ENCODE results near the gene GLIS1.

Gene GLIS1

DNA sequence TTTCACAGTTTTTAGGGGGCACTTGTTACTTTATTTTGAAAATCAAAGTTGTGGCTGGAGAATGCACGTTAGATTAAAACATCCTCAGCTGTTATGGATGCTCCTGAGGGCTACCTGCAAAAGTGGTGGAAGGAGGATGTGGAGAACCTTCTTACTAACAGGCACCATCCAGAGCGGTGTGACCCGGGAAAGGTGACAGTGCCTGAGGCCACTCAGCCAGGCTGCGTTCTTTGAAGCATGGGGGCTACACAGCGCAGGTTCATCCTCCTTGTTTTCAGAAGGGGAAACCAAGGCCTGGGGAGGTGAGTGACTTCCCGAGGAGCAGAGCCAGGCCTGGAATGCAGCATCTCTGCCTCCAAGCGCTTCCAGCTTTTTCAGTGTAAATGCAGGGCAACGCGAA lies 255.8 kb downstream of the GLIS1 start:
- Histone ChIP-seq H3K9me3 (ENCODE audit: control extremely low read depth in 1 of 5, control insufficient read depth in 4 of 5, insufficient read depth in 2 of 5, low read depth in 1 of 5, low read length in 4 of 5) (no peaks in the 10 kb centered on the region), H3K4me1 (ENCODE audit: control extremely low read depth in 1 of 4, control insufficient read depth in 4 of 4, insufficient read depth in 4 of 4, low read length in 3 of 4) (peaks cover 0 to 5% (median 0%) of the 10 kb centered on the region in 4 experiments), H3K36me3 (ENCODE audit: control insufficient read depth in 4 of 4, insufficient read depth in 4 of 4, low read length in 3 of 4) (no peaks in the 10 kb centered on the region), H3K27ac (ENCODE audit: insufficient read depth in 1 of 2, low read depth in 1 of 2, low read length in 2 of 2, poor library complexity in 1 of 2, severe bottlenecking in 2 of 2) (no peak overlapping the region), H3K27me3 (replicated peaks in 2 of 5; ENCODE audit: control insufficient read depth in 4 of 5, insufficient read depth in 5 of 5, low read length in 4 of 5) (peaks cover 0 to 2% (median 0%) of the 10 kb centered on the region in 5 experiments), H3K4me3 (ENCODE audit: control insufficient read depth in 1 of 7, extremely low read depth in 1 of 7, insufficient read depth in 4 of 7, low read depth in 2 of 7, low read length in 6 of 7) (no peak overlapping the region)
- CTCF ChIA-PET, result interaction anchor here (1.0 to 7.1 kb wide), 7 partner anchors 8 to 281 kb away, joined by 3 to 83 read pairs (median 5); no protein-coding TSS in a partner anchor
- DNase-seq, result no peak
- WGBS (ENCODE audit: insufficient coverage), result 97% methylated on average over 8 of the region's 9 CpGs
- POLR2A ChIA-PET, result no interaction called here

DNA sequence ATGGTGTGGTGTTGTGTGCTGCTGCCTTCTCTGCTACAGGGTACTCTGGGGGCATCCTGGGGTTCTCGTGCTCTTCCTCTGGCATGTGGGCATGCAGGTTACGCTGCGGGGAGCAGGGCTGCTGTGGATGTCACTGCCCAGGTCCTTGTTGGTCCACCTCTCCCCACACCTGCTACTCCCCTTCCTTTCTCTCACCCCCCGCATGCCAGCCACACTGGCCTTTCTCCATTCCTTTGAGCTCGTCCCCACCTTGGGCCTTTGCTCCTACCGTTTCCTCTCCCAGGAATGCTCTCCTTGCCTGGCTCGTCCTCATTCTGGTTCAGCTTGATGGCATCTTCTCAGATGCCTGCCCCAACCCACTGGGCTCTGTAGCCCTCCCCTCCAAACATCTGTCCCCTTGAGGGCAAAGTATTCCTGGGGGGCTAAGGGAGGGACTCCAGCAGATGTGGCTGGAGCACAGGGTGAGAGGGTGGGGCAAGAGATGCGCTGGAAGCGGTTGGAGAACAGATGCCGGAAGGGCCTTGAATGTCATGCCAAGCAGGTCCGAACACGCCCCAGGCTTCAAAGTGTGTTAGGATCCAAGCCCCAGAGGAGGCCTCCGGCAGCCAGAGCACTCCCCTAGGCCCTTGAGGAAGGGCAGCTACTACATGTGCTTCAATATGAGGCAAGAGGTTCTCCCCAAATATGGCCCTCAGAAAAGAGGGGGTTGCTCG lies 256.4 kb downstream of the GLIS1 start:
- 98% methylated on average over 13 of the region's 14 CpGs for WGBS (ENCODE audit: insufficient coverage)
- Histone ChIP-seq H3K27ac (ENCODE audit: insufficient read depth in 1 of 2, low read depth in 1 of 2, low read length in 2 of 2, poor library complexity in 1 of 2, severe bottlenecking in 2 of 2) (no peak overlapping the region), H3K9me3 (ENCODE audit: control extremely low read depth in 1 of 5, control insufficient read depth in 4 of 5, insufficient read depth in 2 of 5, low read depth in 1 of 5, low read length in 4 of 5) (no peaks in the 10 kb centered on the region), H3K4me3 (ENCODE audit: control insufficient read depth in 1 of 7, extremely low read depth in 1 of 7, insufficient read depth in 4 of 7, low read depth in 2 of 7, low read length in 6 of 7) (no peak overlapping the region), H3K36me3 (ENCODE audit: control insufficient read depth in 4 of 4, insufficient read depth in 4 of 4, low read length in 3 of 4) (no peaks in the 10 kb centered on the region), H3K27me3 (replicated peaks in 2 of 5; ENCODE audit: control insufficient read depth in 4 of 5, insufficient read depth in 5 of 5, low read length in 4 of 5) (peaks cover 0 to 2% (median 0%) of the 10 kb centered on the region in 5 experiments), H3K4me1 (ENCODE audit: control extremely low read depth in 1 of 4, control insufficient read depth in 4 of 4, insufficient read depth in 4 of 4, low read length in 3 of 4) (peaks cover 0 to 5% (median 0%) of the 10 kb centered on the region in 4 experiments)
- no peak for DNase-seq
- ChIA-PET POLR2A (no interaction called here), CTCF (interaction anchor here (1.0 to 7.1 kb wide), 6 partner anchors 17 to 281 kb away, joined by 3 to 83 read pairs (median 4); no protein-coding TSS in a partner anchor)

DNA sequence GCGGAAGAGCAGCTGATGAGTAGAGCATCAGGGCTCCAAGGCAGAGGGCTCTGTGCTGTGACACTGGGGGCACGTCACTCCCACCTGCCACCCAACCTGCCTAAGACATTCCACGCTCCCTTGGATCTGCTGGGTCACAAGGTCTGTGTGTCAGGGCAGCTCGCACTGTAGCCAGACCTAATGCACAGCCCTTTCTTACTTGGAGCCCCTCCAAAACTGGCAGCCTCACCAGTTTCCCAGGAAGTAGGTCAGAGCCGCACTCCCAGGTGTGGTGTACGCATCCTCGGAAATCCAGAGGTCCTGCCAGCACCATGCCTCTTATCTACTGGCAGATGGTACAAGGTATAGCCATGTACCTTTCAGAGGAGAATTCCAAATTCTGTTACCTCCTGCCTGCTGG lies 257.5 kb downstream of the GLIS1 start:
- H3K27me3 ChIP-seq (replicated peaks in 2 of 5; ENCODE audit: control insufficient read depth in 4 of 5, insufficient read depth in 5 of 5, low read length in 4 of 5), result peaks cover 0 to 2% (median 0%) of the 10 kb centered on the region in 5 experiments
- no peaks in the 10 kb centered on the region for H3K9me3 ChIP-seq (ENCODE audit: control extremely low read depth in 1 of 5, control insufficient read depth in 4 of 5, insufficient read depth in 2 of 5, low read depth in 1 of 5, low read length in 4 of 5)
- no peak overlapping the region for H3K27ac ChIP-seq (ENCODE audit: insufficient read depth in 1 of 2, low read depth in 1 of 2, low read length in 2 of 2, poor library complexity in 1 of 2, severe bottlenecking in 2 of 2)
- H3K4me3 ChIP-seq (ENCODE audit: control insufficient read depth in 1 of 7, extremely low read depth in 1 of 7, insufficient read depth in 4 of 7, low read depth in 2 of 7, low read length in 6 of 7), result no peak overlapping the region
- peaks cover 0 to 5% (median 0%) of the 10 kb centered on the region in 4 experiments for H3K4me1 ChIP-seq (ENCODE audit: control extremely low read depth in 1 of 4, control insufficient read depth in 4 of 4, insufficient read depth in 4 of 4, low read length in 3 of 4)
- 96% methylated on average over 6 of the region's 7 CpGs for WGBS (ENCODE audit: insufficient coverage)
- no peaks in the 10 kb centered on the region for H3K36me3 ChIP-seq (ENCODE audit: control insufficient read depth in 4 of 4, insufficient read depth in 4 of 4, low read length in 3 of 4)
- no peak for DNase-seq
- ChIA-PET CTCF (interaction anchor here (0.6 to 1.2 kb wide), 3 partner anchors 15 to 1803 kb away, joined by 3 read pairs; no protein-coding TSS in a partner anchor), POLR2A (no interaction called here)

DNA sequence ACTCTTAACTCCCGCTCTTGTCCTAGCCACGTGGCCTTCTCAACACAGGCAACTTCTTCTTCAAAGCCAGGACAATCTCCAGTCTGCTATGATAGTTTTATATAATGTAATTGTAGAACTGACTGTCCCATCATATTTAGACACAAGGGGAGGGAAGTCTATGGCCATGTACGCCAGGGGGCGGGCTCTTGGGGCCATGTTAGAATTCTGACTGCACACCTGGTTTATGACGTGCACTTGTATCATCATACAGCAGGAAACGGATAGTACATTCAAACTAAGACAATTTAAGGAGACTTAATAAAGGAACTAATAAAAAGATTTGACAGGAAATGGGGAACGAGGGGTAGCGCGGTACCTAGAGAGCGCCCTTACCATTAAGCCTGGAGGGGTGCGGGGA lies 258.3 kb downstream of the GLIS1 start:
- ChIA-PET POLR2A (no interaction called here), CTCF (interaction anchor here (0.6 to 0.8 kb wide), 2 partner anchors 15 to 1804 kb away, joined by 3 read pairs; no protein-coding TSS in a partner anchor)
- Histone ChIP-seq H3K9me3 (ENCODE audit: control extremely low read depth in 1 of 5, control insufficient read depth in 4 of 5, insufficient read depth in 2 of 5, low read depth in 1 of 5, low read length in 4 of 5) (no peaks in the 10 kb centered on the region), H3K4me1 (ENCODE audit: control extremely low read depth in 1 of 4, control insufficient read depth in 4 of 4, insufficient read depth in 4 of 4, low read length in 3 of 4) (peaks cover 0 to 2% (median 0%) of the 10 kb centered on the region in 4 experiments), H3K27ac (ENCODE audit: insufficient read depth in 1 of 2, low read depth in 1 of 2, low read length in 2 of 2, poor library complexity in 1 of 2, severe bottlenecking in 2 of 2) (no peak overlapping the region), H3K36me3 (ENCODE audit: control insufficient read depth in 4 of 4, insufficient read depth in 4 of 4, low read length in 3 of 4) (no peaks in the 10 kb centered on the region), H3K27me3 (replicated peaks in 2 of 5; ENCODE audit: control insufficient read depth in 4 of 5, insufficient read depth in 5 of 5, low read length in 4 of 5) (peaks cover 0 to 3% (median 0%) of the 10 kb centered on the region in 5 experiments), H3K4me3 (ENCODE audit: control insufficient read depth in 1 of 7, extremely low read depth in 1 of 7, insufficient read depth in 4 of 7, low read depth in 2 of 7, low read length in 6 of 7) (no peak overlapping the region)
- DNase-seq, result no peak
- 79% methylated on average over 4 of the region's 11 CpGs for WGBS (ENCODE audit: insufficient coverage)

DNA sequence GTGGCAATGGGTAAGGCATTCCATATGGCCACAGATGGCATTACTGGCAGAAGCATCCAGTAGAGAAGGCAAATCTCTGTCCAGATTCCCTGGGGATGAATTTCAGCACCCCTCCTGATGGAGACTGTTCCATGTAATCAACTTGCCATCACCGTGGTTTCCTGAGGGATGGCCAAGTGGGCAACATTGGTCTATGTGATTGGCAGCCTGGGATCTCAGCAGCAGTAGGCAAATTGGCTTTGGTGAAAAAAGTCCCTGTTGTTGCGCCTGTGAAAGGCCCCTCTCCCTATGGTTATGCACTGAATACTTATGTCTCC lies 260.5 kb downstream of the GLIS1 start:
- Histone ChIP-seq H3K9me3 (ENCODE audit: control extremely low read depth in 1 of 5, control insufficient read depth in 4 of 5, insufficient read depth in 2 of 5, low read depth in 1 of 5, low read length in 4 of 5) (no peaks in the 10 kb centered on the region), H3K4me1 (ENCODE audit: control extremely low read depth in 1 of 4, control insufficient read depth in 4 of 4, insufficient read depth in 4 of 4, low read length in 3 of 4) (no peaks in the 10 kb centered on the region), H3K27me3 (replicated peaks in 2 of 5; ENCODE audit: control insufficient read depth in 4 of 5, insufficient read depth in 5 of 5, low read length in 4 of 5) (peaks cover 0 to 3% (median 0%) of the 10 kb centered on the region in 5 experiments), H3K36me3 (ENCODE audit: control insufficient read depth in 4 of 4, insufficient read depth in 4 of 4, low read length in 3 of 4) (no peaks in the 10 kb centered on the region), H3K4me3 (ENCODE audit: control insufficient read depth in 1 of 7, extremely low read depth in 1 of 7, insufficient read depth in 4 of 7, low read depth in 2 of 7, low read length in 6 of 7) (no peak overlapping the region), H3K27ac (ENCODE audit: insufficient read depth in 1 of 2, low read depth in 1 of 2, low read length in 2 of 2, poor library complexity in 1 of 2, severe bottlenecking in 2 of 2) (no peak overlapping the region)
- WGBS (ENCODE audit: insufficient coverage), result 100% methylated on average over 2 of the region's 2 CpGs
- CTCF ChIA-PET, result interaction anchor here (1.1 to 1.6 kb wide), 2 partner anchors 26 to 204 kb away, joined by 3 read pairs; no protein-coding TSS in a partner anchor
- no peak for DNase-seq
- POLR2A ChIA-PET, result no interaction called here

DNA sequence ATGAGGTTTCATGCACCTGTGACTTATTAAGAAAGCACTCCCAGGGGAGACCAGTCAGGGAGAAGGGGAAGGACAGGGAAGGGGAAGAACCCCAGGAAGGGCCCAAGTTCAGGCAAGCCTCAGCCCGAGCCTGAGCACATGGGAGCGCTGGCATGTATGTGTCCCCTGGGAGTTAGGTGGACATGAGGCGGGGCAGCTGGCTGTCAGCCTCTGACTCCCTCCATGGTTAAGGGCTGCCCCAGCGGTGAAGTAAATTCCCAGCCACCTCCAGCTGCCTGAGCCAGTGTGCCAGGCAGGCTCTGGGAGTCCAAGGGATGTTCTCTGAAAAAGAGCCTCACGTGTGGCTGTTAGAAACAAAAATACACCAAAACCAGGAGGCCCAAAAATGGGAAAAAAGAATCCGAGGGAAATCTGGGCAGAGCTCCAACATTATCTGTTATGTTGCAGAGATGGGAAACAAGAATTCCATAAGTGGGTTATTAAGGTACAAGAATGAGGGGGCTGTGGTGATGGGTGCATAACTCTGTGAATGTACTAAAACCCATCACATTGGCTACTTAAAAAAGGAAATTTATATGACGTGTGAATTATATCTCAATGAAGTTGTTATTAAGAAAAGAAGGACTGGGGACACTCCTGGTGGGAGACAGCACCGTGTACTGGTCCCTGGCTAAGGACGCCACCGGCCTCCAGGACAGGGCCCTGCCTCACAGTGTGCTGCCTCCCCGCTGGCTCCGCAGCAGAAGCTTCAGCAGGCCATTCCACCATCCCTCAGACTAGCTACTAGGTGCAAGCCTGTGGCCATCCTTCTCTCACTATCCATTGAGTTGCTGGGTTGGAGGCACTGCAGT lies 261.1 kb downstream of the GLIS1 start:
- 95% methylated on average over 11 of the region's 12 CpGs for WGBS (ENCODE audit: insufficient coverage)
- peaks cover 0 to 3% (median 0%) of the 10 kb centered on the region in 5 experiments for H3K27me3 ChIP-seq (replicated peaks in 2 of 5; ENCODE audit: control insufficient read depth in 4 of 5, insufficient read depth in 5 of 5, low read length in 4 of 5)
- POLR2A ChIA-PET, result no interaction called here

More for the DNA sequence above, 261.1 kb downstream of the GLIS1 start:
- Histone ChIP-seq H3K9me3 (ENCODE audit: control extremely low read depth in 1 of 5, control insufficient read depth in 4 of 5, insufficient read depth in 2 of 5, low read depth in 1 of 5, low read length in 4 of 5) (no peaks in the 10 kb centered on the region), H3K36me3 (ENCODE audit: control insufficient read depth in 4 of 4, insufficient read depth in 4 of 4, low read length in 3 of 4) (no peaks in the 10 kb centered on the region), H3K4me3 (ENCODE audit: control insufficient read depth in 1 of 7, extremely low read depth in 1 of 7, insufficient read depth in 4 of 7, low read depth in 2 of 7, low read length in 6 of 7) (no peak overlapping the region), H3K4me1 (ENCODE audit: control extremely low read depth in 1 of 4, control insufficient read depth in 4 of 4, insufficient read depth in 4 of 4, low read length in 3 of 4) (no peaks in the 10 kb centered on the region), H3K27ac (ENCODE audit: insufficient read depth in 1 of 2, low read depth in 1 of 2, low read length in 2 of 2, poor library complexity in 1 of 2, severe bottlenecking in 2 of 2) (no peak overlapping the region)
- CTCF ChIA-PET, result interaction anchor here (1.1 to 1.6 kb wide), 2 partner anchors 25 to 204 kb away, joined by 3 read pairs; no protein-coding TSS in a partner anchor
- no peak for DNase-seq

Measured in common myeloid progenitor, CD34-positive (primary cell).